Activated naive CD4-positive, alpha-beta T cell treated with anti-CD3 and anti-CD28 coated beads, Interleukin-2, amount 50 U/mL, for 24 hours (primary cell): Measurements from ENCODE around the gene QPRT.
"Not testable (repeated sequence)": the region's sequence is repeated elsewhere in the genome, so short reads cannot be mapped to it uniquely, and the experiment has no call there.

ENCODE experiments used
- H3K27ac Mint-ChIP-seq: one replicate; pipeline ENCODE4 v1.8.0; 2021; ENCODE audit warnings: mild to moderate bottlenecking, mixed read lengths
- H3K27me3 Mint-ChIP-seq: one replicate; pipeline ENCODE4 v1.8.0; 2021; ENCODE audit warnings: mixed read lengths
- H3K36me3 Mint-ChIP-seq: one replicate; pipeline ENCODE4 v1.8.0; 2021; ENCODE audit warnings: mixed read lengths
- H3K4me1 Mint-ChIP-seq: one replicate; pipeline ENCODE4 v1.8.0; 2021; ENCODE audit warnings: mixed read lengths
- H3K4me3 Mint-ChIP-seq: one replicate; pipeline ENCODE4 v1.8.0; 2021; ENCODE audit warnings: mild to moderate bottlenecking, mixed read lengths
- H3K9me3 Mint-ChIP-seq: one replicate; pipeline ENCODE4 v1.8.0; 2021; ENCODE audit warnings: mixed read lengths

Gene QPRT

GRCh38 chr16:29698042-29698441 lies 19.1 kb downstream of the QPRT start:
- peaks cover 32% of the 10 kb centered on the region for H3K4me1 Mint-ChIP-seq
- no peaks in the 10 kb centered on the region for H3K36me3 Mint-ChIP-seq

DNA sequence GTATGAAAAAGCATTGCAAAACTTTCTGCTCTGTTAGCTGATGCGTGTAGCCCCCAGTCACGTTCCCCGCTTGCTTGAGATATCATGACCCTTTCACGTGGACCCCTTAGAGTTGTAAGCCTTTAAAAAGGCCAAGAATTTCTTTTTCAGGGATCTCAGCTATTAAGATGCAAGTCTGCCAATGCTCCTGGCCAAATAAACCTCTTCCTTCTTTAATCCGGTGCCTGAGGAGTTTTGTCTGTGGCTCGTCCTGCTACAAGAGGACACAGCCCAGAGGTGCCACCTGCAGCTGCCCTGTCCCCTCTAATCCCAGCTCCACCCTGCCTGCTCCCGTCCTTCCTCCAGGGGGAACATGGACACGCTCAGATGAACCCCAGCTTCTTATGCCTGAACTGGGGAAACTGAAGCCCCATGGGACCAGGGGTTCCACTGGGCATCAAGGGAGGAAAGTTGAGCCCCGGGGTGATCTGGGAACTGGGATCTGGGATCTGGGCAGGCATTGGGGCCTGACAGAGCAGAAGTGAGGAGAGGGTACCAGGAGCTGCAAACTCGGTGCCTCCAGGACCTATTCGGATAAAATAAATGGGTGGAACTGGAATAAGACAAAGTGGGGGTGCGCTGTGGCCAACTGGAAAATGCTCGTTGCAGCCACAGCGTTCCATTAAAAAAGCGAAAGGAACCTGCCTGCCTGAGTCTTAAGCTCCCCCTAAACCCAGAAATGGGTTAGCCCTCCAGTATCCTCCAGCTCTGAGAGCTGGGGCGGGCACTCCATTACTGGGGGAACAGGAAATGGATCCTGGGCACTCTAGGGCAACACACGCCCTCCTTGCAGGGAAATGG lies 19.7 kb downstream of the QPRT start:
- Mint-ChIP-seq H3K9me3 (no peaks in the 10 kb centered on the region), H3K4me3 (no peak overlapping the region), H3K27me3 (no peaks in the 10 kb centered on the region), H3K36me3 (no peaks in the 10 kb centered on the region), H3K4me1 (peaks cover 36% of the 10 kb centered on the region), H3K27ac (no peak overlapping the region)

More at GRCh38 chr16:29698042-29698441, 19.1 kb downstream of the QPRT start:
- no peaks in the 10 kb centered on the region for H3K9me3 Mint-ChIP-seq
- no peak overlapping the region for H3K4me3 Mint-ChIP-seq
- peak overlapping the region; percentile 39 for H3K27ac Mint-ChIP-seq
- no peaks in the 10 kb centered on the region for H3K27me3 Mint-ChIP-seq

DNA sequence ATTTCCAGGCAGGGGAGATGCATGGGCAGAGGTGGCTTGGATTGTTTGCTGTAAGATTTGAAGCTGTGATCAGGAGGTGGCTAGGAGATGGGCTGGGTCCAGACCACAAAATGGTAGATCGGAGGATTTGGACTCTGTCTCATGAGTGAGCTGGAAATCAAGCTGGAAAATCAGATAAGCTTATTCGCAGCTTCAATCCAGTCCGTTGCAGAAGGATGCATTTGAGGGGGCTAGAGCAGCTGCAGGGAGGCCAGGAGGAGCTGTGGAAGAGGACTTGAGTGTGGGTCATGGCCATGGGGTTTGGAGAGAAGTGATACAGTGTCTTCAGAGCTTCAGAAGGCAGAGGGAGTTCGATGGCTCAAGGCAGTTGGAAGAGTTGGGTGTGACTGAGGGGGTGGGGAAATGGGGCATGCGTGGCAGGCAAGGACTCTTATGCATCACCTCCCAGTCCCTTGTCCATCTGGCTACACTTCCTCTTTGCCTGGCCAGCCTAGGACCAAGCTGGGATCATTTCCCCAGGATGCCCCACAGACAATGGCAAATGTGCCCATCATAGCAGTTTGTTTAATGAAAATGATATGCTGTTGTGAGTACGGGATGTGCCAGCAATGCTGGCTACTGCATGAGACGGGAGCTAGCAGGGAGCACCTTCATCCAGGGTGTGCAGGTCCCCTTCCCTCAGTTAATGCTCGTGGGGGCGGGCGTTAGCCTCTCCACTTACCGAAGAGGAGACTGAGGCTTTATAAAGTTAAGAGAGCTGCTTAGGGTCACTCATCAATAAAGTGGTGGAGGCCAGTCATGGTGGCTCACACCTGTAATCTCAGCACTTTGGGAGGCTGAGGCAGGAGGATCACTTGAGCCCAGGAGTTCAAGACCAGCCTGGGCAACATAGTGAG lies 20.6 kb downstream of the QPRT start:
- H3K27me3 Mint-ChIP-seq = no peaks in the 10 kb centered on the region
- H3K36me3 Mint-ChIP-seq = no peaks in the 10 kb centered on the region
- H3K27ac Mint-ChIP-seq = no peak overlapping the region
- peaks cover 36% of the 10 kb centered on the region for H3K4me1 Mint-ChIP-seq
- no peak overlapping the region for H3K4me3 Mint-ChIP-seq
- H3K9me3 Mint-ChIP-seq = no peaks in the 10 kb centered on the region

- Mint-ChIP-seq H3K4me1 (peaks cover 36% of the 10 kb centered on the region), H3K9me3 (no peaks in the 10 kb centered on the region), H3K27me3 (no peaks in the 10 kb centered on the region), H3K36me3 (no peaks in the 10 kb centered on the region), H3K27ac (peak overlapping the region; percentile 73), H3K4me3 (peak overlapping the region; percentile 68)
Measured at GRCh38 chr16:29700253-29700987, 21.4 kb downstream of the QPRT start.

DNA sequence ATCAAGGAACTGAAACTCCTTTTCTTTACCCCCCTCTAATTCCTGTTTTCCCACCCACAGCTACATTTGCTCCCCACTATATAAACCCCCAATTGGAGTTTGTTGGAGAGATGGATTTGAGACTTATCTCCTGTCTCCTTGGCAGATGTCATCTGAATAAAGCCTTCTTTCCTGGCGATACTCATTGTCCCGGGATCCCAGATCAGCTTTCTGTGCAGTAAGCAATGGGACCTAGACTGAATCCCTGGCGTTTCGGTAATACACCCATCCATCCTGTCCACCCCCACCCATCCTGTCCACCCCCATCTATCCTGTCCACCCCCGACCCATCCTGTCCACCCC lies 22.2 kb downstream of the QPRT start:
- Mint-ChIP-seq H3K9me3 (no peaks in the 10 kb centered on the region), H3K27ac (peak overlapping the region; percentile 8), H3K4me3 (peak overlapping the region; percentile 33), H3K36me3 (no peaks in the 10 kb centered on the region), H3K4me1 (peaks cover 36% of the 10 kb centered on the region), H3K27me3 (no peaks in the 10 kb centered on the region)

DNA sequence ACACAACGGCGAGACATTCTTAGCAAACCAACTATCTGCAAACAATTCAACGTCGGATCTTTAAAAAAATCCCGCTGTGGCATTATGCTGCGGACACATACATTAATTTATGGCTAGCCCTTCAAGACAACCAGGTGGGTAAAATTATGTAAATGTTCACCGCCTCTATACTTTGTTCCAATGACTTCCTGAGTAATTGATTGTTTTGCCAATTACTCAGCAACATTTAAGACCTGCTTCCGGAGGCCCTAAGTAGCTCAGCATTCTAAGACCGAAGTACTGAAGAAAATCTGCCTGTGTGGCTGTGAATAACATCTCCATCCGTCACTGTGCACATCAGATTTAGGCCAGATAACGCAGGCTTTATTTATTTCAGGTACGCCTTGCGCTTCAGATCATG lies 23.3 kb downstream of the QPRT start:
- Mint-ChIP-seq H3K4me3 (peak overlapping the region; percentile 44), H3K27me3 (no peaks in the 10 kb centered on the region), H3K4me1 (peaks cover 36% of the 10 kb centered on the region), H3K9me3 (no peaks in the 10 kb centered on the region), H3K36me3 (no peaks in the 10 kb centered on the region), H3K27ac (peak overlapping the region; percentile 79)

GRCh38 chr16:29705030-29705429 lies 26.1 kb downstream of the QPRT start:
- Mint-ChIP-seq H3K27ac (no peak overlapping the region), H3K4me3 (no peak overlapping the region), H3K27me3 (no peaks in the 10 kb centered on the region)

DNA sequence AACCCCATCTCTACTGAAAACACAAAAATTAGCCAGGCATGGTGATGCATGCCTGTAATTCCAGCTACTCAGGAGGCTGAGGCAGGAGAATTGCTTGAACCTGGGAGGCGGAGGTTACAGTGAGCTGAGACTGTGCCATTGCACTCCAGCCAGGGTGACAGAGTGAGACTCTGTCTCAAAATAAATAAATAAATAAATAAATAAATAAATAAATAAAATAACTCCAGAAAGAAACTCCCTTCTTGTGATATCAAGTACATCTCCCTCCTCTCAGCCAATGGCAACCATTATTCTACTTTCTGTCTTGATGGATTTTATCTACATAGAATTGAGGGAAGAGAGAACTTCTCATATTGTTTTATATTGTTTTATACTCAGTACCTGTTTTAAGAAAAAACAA lies 28.2 kb downstream of the QPRT start:
- H3K4me1 Mint-ChIP-seq = peaks cover 26% of the 10 kb centered on the region

More at GRCh38 chr16:29705030-29705429, 26.1 kb downstream of the QPRT start:
- H3K9me3 Mint-ChIP-seq = no peaks in the 10 kb centered on the region
- H3K36me3 Mint-ChIP-seq = no peaks in the 10 kb centered on the region
- peaks cover 36% of the 10 kb centered on the region for H3K4me1 Mint-ChIP-seq

GRCh38 chr16:29708917-29709600 lies 30.1 kb downstream of the QPRT start:
- peaks cover 13% of the 10 kb centered on the region for H3K4me1 Mint-ChIP-seq
- H3K27me3 Mint-ChIP-seq = no peaks in the 10 kb centered on the region
- H3K9me3 Mint-ChIP-seq = no peaks in the 10 kb centered on the region
- no peak overlapping the region for H3K4me3 Mint-ChIP-seq
- no peaks in the 10 kb centered on the region for H3K36me3 Mint-ChIP-seq
- H3K27ac Mint-ChIP-seq = no peak overlapping the region

More for the DNA sequence above, 28.2 kb downstream of the QPRT start:
- not testable (repeated sequence) for H3K9me3 Mint-ChIP-seq, H3K27ac Mint-ChIP-seq, H3K4me3 Mint-ChIP-seq, H3K27me3 Mint-ChIP-seq, H3K36me3 Mint-ChIP-seq

GRCh38 chr16:29709657-29710056 lies 30.7 kb downstream of the QPRT start:
- not testable (repeated sequence) for H3K36me3 Mint-ChIP-seq, H3K4me3 Mint-ChIP-seq, H3K27me3 Mint-ChIP-seq, H3K9me3 Mint-ChIP-seq, H3K27ac Mint-ChIP-seq
- peaks cover 13% of the 10 kb centered on the region for H3K4me1 Mint-ChIP-seq

DNA sequence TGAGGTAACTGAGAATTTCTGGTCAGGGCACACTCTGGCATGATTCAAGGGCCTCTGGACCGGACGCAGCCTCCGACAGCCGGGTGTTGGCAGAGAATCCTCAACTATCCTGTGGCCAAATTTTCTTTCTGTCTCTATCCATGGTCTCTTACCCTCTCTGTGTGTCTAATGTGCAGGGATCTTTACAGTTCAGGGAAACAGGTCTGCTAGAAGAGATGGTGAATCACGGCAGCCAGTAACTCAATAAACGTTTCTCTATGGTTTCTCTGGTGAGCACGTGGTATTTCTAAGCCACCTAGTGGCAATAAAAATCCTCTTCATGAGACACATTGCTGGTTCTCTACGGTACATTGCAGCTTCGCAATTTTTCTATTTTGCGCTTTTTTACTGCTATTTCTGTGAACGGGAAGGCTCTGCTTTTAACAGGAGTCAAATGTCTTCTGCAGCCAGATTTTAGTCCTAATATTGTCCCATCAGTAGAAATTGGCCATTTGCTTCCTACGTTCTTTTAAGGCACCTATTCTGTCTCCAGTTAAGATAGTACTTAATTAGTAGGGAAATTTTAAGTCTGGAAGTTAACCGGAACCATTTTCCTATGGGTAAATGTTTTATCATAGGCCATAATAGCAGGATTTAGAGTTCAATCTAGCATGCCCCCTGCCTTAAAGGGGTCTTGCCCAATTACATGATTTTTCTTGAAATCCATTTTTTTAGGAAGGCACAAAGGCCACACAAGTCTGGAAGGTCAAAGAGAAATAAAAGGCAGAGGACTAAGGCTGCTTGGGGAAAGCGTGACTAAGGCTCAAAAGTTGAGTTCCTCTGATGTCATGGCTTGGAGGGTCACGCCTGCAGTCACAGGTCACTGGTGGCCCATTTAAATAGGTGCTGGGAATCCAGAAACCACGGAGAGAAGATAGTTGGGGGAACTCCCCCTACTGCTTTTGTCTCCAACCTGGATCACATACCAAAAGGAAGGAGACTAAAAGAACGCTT lies 31.5 kb downstream of the QPRT start:
- Mint-ChIP-seq H3K36me3 (no peaks in the 10 kb centered on the region), H3K27ac (no peak overlapping the region)

GRCh38 chr16:29712809-29713208 lies 33.8 kb downstream of the QPRT start:
- H3K9me3 Mint-ChIP-seq = no peaks in the 10 kb centered on the region
- no peak overlapping the region for H3K27ac Mint-ChIP-seq
- H3K4me1 Mint-ChIP-seq = peaks cover 13% of the 10 kb centered on the region
- no peaks in the 10 kb centered on the region for H3K27me3 Mint-ChIP-seq
- no peak overlapping the region for H3K4me3 Mint-ChIP-seq
- H3K36me3 Mint-ChIP-seq = no peaks in the 10 kb centered on the region

More for the DNA sequence above, 31.5 kb downstream of the QPRT start:
- Mint-ChIP-seq H3K4me3 (no peak overlapping the region), H3K9me3 (no peaks in the 10 kb centered on the region), H3K27me3 (no peaks in the 10 kb centered on the region), H3K4me1 (peaks cover 13% of the 10 kb centered on the region)

DNA sequence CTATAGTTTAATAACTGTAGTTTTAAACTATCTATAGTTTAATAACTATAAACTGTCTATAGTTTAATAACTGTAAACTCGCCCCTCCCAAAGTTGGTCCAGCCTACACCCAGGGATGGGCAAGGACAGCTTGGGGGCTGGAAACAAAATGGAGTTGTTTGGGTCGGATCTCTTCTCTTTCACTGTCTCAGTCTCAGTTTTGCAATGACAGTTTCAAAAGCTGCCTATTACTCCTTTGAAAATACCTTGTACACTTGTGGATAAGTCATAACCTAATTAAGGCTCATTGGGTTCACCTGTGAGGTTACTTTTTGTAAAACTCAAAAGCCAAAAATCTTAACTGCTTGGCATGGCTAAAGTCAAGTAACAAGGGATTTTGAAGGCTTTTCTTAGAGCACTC lies 35.4 kb downstream of the QPRT start:
- H3K4me1 Mint-ChIP-seq = peaks cover 13% of the 10 kb centered on the region
- H3K4me3 Mint-ChIP-seq = no peak overlapping the region
- no peaks in the 10 kb centered on the region for H3K36me3 Mint-ChIP-seq
- H3K9me3 Mint-ChIP-seq = no peaks in the 10 kb centered on the region
- no peaks in the 10 kb centered on the region for H3K27me3 Mint-ChIP-seq
- no peak overlapping the region for H3K27ac Mint-ChIP-seq

- H3K36me3 Mint-ChIP-seq = no peaks in the 10 kb centered on the region
- peaks cover 8% of the 10 kb centered on the region for H3K4me1 Mint-ChIP-seq
- H3K4me3 Mint-ChIP-seq = no peak overlapping the region
- no peaks in the 10 kb centered on the region for H3K9me3 Mint-ChIP-seq
- no peak overlapping the region for H3K27ac Mint-ChIP-seq
- H3K27me3 Mint-ChIP-seq = no peaks in the 10 kb centered on the region
Measured at GRCh38 chr16:29714972-29715371, 36.0 kb downstream of the QPRT start.
